K562 (cell line): Measurements from ENCODE around the gene PTPRC. TPM values are rescaled to one million over a fixed set of nuclear protein-coding genes. Genes with fewer than 3 reads are reported as not detected.

ENCODE experiments used
- ATAC-seq: fragments of 200-7000 bp; cut with Tn5 transposase; 3 replicates; pipeline ENCODE4 v1.9.1; 2020; ENCODE audit warnings: moderate library complexity
- BruUV-seq: library from RNA; stranded (reverse); fragments of 400-500 nt; replicated peaks from 2 replicates; lab custom pipeline; 2021; lab: Mats Ljungman, UMichigan
- CTCF ChIA-PET: fragments of 300-600 bp; formaldehyde crosslinking; extraction: SDS; loops from one replicate; lab custom pipeline; 2021; ENCODE audit warnings: low intra/inter-chr PET ratio; lab: Yijun Ruan, JAX
- POLR2A ChIA-PET: fragments of 300-600, 350-650 bp; sonication (Branson Sonifier 250); formaldehyde crosslinking; extraction: SDS; loops from one replicate; lab custom pipeline; 2021; ENCODE audit warnings: antibody characterized with exemption, inconsistent platforms; lab: Yijun Ruan, JAX
- DNase-seq, 4 experiments: peaks; one replicate each; pipeline versions ENCODE4 v3.0.0 to v3.0.0-alpha.2; 2011 to 2018; ENCODE audit warnings: low spot score in 3 of 4, mixed read lengths in 3 of 4; ENCODE audit errors: extremely low read depth in 1 of 4
- FAIRE-seq: peaks from 2 replicates; lab custom pipeline; 2011; peaks lifted over from hg19 to GRCh38; lab: Jason Lieb, UNC
- H2AFZ ChIP-seq: 2 replicates; pipeline ENCODE4 v1.6.0; 2011; ENCODE audit warnings: low read depth, low read length, control low read depth, inconsistent platforms
- H3K27ac ChIP-seq: fragments of 200-600 bp; 3 replicates; pipeline ENCODE4 v1.8.0; 2011; ENCODE audit warnings: low read depth, mild to moderate bottlenecking, control low read depth, inconsistent platforms, low read length, moderate library complexity, mixed read lengths; ENCODE audit errors: extremely low read depth
- H3K27me3 ChIP-seq, 2 experiments: fragments of 300-600 bp in 1 of 2; 2 replicates in 1 of 2; 3 replicates in 1 of 2; pipeline versions ENCODE4 v1.6.0 to v1.8.0; 2011; ENCODE audit warnings: inconsistent platforms in 2 of 2, low read length in 2 of 2, mild to moderate bottlenecking in 1 of 2, mixed read lengths in 1 of 2, moderate library complexity in 1 of 2; ENCODE audit not compliant: control insufficient read depth in 2 of 2, insufficient read depth in 2 of 2
- H3K36me3 ChIP-seq: fragments of 300-600 bp; 3 replicates; pipeline ENCODE4 v1.8.0; 2011; ENCODE audit warnings: mild to moderate bottlenecking, low read length, inconsistent platforms; ENCODE audit not compliant: control insufficient read depth, insufficient read depth
- H3K4me1 ChIP-seq, 2 experiments: fragments of 200-600 bp in 1 of 2; replicated peaks in 1 of 2; 2 replicates in 1 of 2; 3 replicates in 1 of 2; pipeline versions ENCODE4 v1.5.1 to v1.8.0; 2011; ENCODE audit warnings: inconsistent platforms in 2 of 2, low read length in 2 of 2, mild to moderate bottlenecking in 1 of 2, mixed read lengths in 1 of 2, moderate library complexity in 1 of 2; ENCODE audit not compliant: control insufficient read depth in 2 of 2, insufficient read depth in 2 of 2
- H3K4me2 ChIP-seq: 2 replicates; pipeline ENCODE4 v1.6.1; 2011; ENCODE audit warnings: low read length, control low read depth, inconsistent platforms, mixed read lengths; ENCODE audit not compliant: insufficient read depth
- H3K4me3 ChIP-seq: fragments of 200-600 bp; sonication (generic), shearing (Covaris generic); 2 replicates; pipeline ENCODE4 v1.5.1; 2016; ENCODE audit warnings: control low read depth, inconsistent platforms
- H3K79me2 ChIP-seq: fragments of 200-600 bp; 3 replicates; pipeline ENCODE4 v1.8.0; 2011; ENCODE audit warnings: low read length, inconsistent platforms; ENCODE audit not compliant: control insufficient read depth, insufficient read depth
- H3K9ac ChIP-seq, 2 experiments: 2 replicates each; pipeline versions ENCODE4 v1.6.0 to v1.6.1; 2011; ENCODE audit warnings: low read depth in 2 of 2, low read length in 2 of 2, control low read depth in 1 of 2, inconsistent platforms in 1 of 2, mild to moderate bottlenecking in 1 of 2, mixed read lengths in 1 of 2; ENCODE audit not compliant: insufficient read depth in 1 of 2
- H3K9me1 ChIP-seq: one replicate; pipeline ENCODE4 v1.6.0; 2011; ENCODE audit warnings: inconsistent platforms, mild to moderate bottlenecking, low read length, moderate library complexity; ENCODE audit not compliant: control insufficient read depth, insufficient read depth
- H3K9me3 ChIP-seq: replicated peaks from 2 replicates; pipeline ENCODE4 v1.5.1; 2011; ENCODE audit warnings: low read depth, low read length, inconsistent platforms; ENCODE audit not compliant: control insufficient read depth, insufficient read depth
- H4K20me1 ChIP-seq: replicated peaks from 2 replicates; pipeline ENCODE4 v1.6.1; 2011; ENCODE audit warnings: low read length, inconsistent platforms, mixed read lengths; ENCODE audit not compliant: control insufficient read depth, insufficient read depth
- TSC22D4 ChIP-seq: fragments of 450-650 bp; IDR thresholded peaks from 2 replicates; pipeline ENCODE4 v1.6.1; 2016; ENCODE audit warnings: missing genetic modification characterization, missing biosample characterization, control low read depth
- WGBS: fragments of 100-300 bp; shearing (Covaris generic); methylation state at CpG from one replicate; pipeline ENCODE4 v1.1.6; 2016; ENCODE audit warnings: low coverage, mixed read lengths; ENCODE audit not compliant: insufficient coverage; ENCODE audit errors: missing lambda C conversion rate; 5-methylcytosine and 5-hydroxymethylcytosine counted together
- in situ Hi-C: fragments of 300-500 bp; cut with MboI; formaldehyde crosslinking; loops from 4 replicates; pipeline ENCODE4 v1.15.0; 2018; ENCODE audit warnings: inconsistent platforms, mixed read lengths
- intact Hi-C: fragments of 100-400 bp; cut with micrococcal nuclease; formaldehyde crosslinking; loops from 2 replicates; pipeline ENCODE4 v1.14.2; 2022
- polyA plus RNA-seq, 8 experiments: library from polyadenylated mRNA; depleted of rRNA in 4 of 8; stranded (reverse) in 5 of 8; unstranded in 3 of 8; fragments of >200 nt; fragmentation: Nextera tagmentation in 2 of 8; fragmentation: Illumina TruSeq in 1 of 8; extraction: Ambion mirVana in 2 of 8; extraction: Trizol in 1 of 8; gene quantifications; 2 replicates each; pipeline versions ENCODE4 v1.2.1 to v1.2.3, GENCODE V29; 2011 to 2014; ENCODE audit warnings: inconsistent platforms in 1 of 8, missing spikeins in 1 of 8
- total RNA-seq, 7 experiments: library from RNA; depleted of rRNA in 6 of 7; stranded (reverse); fragments of >200 nt in 6 of 7; fragmentation: Illumina TruSeq in 2 of 7; extraction: Trizol in 2 of 7; gene quantifications; 2 replicates each; pipeline versions ENCODE4 v1.2.1 to v1.2.3, GENCODE V29; 2011 to 2021; ENCODE audit warnings: low replicate concordance in 1 of 7
- TF ChIP-seq, protein P1 (sequence below): sonication (generic); IDR thresholded peaks from 2 replicates; pipeline ENCODE4 v1.6.1; 2016

The PTPRC gene
- total and polyA plus RNA-seq, 9 of the 15 experiments (the other 6 are each of a cell fraction or from before 2014, with no cell fraction given), result 7.1 to 107 (median 62.9) TPM

DNA sequence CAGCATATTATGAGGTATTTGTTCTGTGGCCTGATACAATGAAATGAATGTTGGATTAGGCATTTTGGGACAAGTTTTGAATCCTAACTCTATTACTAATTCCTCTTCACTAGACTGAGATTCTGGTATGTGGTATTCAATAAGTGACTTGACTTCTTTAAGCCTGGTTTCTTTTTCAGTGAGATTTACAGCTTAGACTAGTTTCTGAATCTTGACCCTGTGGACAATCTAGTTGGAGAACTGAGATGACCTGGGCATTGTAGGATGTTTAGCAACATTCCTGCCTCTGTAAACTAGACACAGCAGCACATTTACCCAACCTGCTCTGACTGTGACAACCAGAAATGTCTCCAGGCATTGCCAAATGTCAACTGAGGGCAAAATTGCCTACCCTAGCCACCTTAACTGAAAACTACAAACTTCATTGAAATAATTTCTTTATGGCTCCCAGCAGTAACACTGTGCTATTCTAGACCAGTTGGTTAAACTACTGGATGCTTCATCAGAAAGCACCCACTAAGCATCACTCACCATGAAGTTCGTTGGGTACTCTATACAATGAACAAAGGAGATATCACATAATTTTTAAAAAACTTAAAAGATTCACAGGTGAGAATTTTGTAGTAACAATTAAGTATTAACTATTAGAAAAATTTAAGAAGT is 16.8 kb downstream of the PTPRC start:
- TF ChIP-seq, protein P1, sequence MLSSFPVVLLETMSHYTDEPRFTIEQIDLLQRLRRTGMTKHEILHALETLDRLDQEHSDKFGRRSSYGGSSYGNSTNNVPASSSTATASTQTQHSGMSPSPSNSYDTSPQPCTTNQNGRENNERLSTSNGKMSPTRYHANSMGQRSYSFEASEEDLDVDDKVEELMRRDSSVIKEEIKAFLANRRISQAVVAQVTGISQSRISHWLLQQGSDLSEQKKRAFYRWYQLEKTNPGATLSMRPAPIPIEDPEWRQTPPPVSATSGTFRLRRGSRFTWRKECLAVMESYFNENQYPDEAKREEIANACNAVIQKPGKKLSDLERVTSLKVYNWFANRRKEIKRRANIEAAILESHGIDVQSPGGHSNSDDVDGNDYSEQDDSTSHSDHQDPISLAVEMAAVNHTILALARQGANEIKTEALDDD, result peak; percentile 90
- TF ChIP-seq TSC22D4 (tag), result no peak
- H2AFZ ChIP-seq, result peak overlapping the region; percentile 20; the same call in 1 of the 2 replicates
- no peak for FAIRE-seq
- H3K36me3 ChIP-seq, result peaks cover under 1% of the 10 kb centered on the region; the same call in 1 of the 3 replicates
- H3K27ac ChIP-seq, result peak overlapping the region; percentile 44; the same call in 2 of the 3 replicates
- CTCF ChIA-PET, result no interaction called here
- no peak overlapping the region for H3K4me3 ChIP-seq
- H3K4me2 ChIP-seq, result no peak overlapping the region
- H3K79me2 ChIP-seq, result peaks cover 55% of the 10 kb centered on the region
- BruUV-seq, result no TSS peak
- in situ Hi-C loops, result no loop called here
- no peak for DNase-seq
- no peaks in the 10 kb centered on the region for H3K9me1 ChIP-seq
- H3K9ac ChIP-seq, result no peak overlapping the region
- intact Hi-C loops, result loop anchor here (2.0 kb wide), 2 partner anchors 15 to 25 kb away; no protein-coding TSS in a partner anchor
- H3K4me1 ChIP-seq, result peaks cover 0 to 17% of the 10 kb centered on the region in 2 experiments; a peak in 3 of 5 replicates
- H4K20me1 ChIP-seq, result no peaks in the 10 kb centered on the region
- 36% methylated on average over 1 of the region's 1 CpG for WGBS
- H3K27me3 ChIP-seq, result no peaks in the 10 kb centered on the region
- peak; percentile 57 for ATAC-seq
- H3K9me3 ChIP-seq, result no peaks in the 10 kb centered on the region
- POLR2A ChIA-PET, result no interaction called here
